HG03280 (cell line): ENCODE results near the gene AKR1C3.
"Not testable (repeated sequence)": the region's sequence is repeated elsewhere in the genome, so short reads cannot be mapped to it uniquely, and the experiment has no call there.

Experiments used
- ATAC-seq: cut with Tn5 transposase; IDR thresholded peaks from one replicate; pipeline ENCODE4 v1.9.1; 2021; ENCODE audit warnings: mild to moderate bottlenecking, moderate library complexity; ENCODE audit not compliant: unreplicated experiment

AKR1C3 gene

GRCh38 chr10:5136468-5137087 lies 42.4 kb downstream of the AKR1C3 start:
- no peak for ATAC-seq

GRCh38 chr10:5137699-5138098 lies 43.5 kb downstream of the AKR1C3 start:
- ATAC-seq, result not testable (repeated sequence)

- no peak for ATAC-seq
Observed at GRCh38 chr10:5142199-5142598, 48.0 kb downstream of the AKR1C3 start.

DNA sequence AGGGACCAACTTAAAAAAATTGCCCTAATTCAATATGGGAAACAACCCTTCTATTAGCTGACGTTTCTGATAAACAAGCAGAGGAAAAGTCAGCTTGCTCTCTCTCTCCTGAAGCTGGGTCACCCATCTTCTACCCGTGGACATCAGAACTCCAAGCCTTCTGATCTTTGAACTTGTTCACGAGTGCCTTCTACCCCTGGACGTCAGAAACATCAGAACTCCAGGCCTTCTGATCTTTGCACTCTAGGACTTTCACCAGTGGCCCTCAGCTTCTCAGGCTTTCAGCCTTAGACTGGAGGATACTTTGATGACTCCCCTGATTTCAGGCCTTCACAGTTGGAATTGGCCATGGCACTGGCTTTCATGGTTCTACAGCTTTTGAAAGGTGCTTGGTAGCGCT lies 48.9 kb downstream of the AKR1C3 start:
- ATAC-seq, result no peak

- no peak for ATAC-seq
Observed at GRCh38 chr10:5146920-5147254, 52.7 kb downstream of the AKR1C3 start.

DNA sequence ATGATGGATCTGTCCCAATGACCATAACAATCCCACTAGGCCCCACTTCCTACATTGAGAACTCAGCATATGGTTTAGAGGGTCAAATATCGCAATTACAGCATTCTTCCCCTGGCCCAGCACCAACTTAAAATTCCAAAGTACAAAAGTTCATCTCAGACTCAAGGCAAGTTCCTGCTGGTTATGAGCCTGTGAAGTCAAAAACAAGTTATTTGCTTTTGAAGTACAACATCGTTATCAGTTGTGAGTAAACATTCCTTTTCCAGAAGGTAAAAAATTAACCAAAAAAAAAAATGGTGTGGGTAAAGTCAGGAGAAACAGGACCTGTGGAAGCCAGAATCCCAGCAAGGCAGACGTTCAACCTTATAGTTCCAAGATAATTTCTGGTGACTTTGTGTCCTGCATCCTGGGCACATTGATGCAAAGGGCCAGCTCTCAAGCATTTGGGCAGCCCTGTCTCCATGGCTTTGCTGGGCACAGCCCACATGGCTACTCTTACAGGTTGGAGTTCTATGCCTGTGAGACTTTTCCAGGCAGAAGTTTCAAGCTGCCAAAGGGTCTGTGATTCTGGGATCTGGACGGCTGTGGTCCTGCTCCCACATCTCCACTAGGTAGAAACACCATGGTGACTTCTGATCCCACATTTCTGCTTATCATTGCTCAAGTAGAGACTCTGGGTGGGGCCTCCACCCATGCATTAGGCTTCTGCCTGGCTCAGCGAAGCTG lies 53.2 kb downstream of the AKR1C3 start:
- no peak for ATAC-seq

GRCh38 chr10:5147981-5148677 lies 53.9 kb downstream of the AKR1C3 start:
- ATAC-seq, result no peak

- no peak for ATAC-seq
Observed at GRCh38 chr10:5148678-5149032, 54.4 kb downstream of the AKR1C3 start.

- no peak for ATAC-seq
Observed at GRCh38 chr10:5151076-5151475, 56.9 kb downstream of the AKR1C3 start.

- no peak for ATAC-seq
Observed at GRCh38 chr10:5155951-5156350, 61.7 kb downstream of the AKR1C3 start.
